ENCODE data around the gene SNX14. TPM values are rescaled to one million over a fixed set of nuclear protein-coding genes. Genes with fewer than 3 reads are reported as not detected.

Gene SNX14
- total and polyA plus RNA-seq, 2 donors (not counting 3 experiments of a cell fraction or from before 2014, with no cell fraction given), result 41.3 to 74.3 TPM

DNA sequence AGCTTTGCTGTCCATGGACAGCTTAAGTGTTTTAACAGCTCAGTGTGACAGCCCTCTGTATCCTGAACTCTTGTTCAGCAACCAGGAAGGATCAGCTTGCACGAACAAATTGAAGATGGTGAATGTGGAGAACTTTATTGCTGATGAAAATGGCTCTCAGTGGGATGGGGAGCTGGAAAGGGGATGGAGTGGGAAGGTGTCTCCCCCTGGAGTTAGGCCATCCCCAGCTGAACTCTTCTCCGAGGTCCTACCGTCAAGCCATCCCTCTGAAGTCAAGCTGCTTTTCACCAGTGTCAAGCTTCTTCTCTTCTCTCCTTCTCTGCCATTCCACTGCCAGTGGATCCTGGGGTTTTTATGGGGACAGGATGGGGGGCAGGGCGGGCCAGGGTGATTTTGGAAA is 117.1 kb downstream of the SNX14 start:
- no peaks in the 10 kb centered on the region for H3K9me1 ChIP-seq (replicated peaks; ENCODE audit: control insufficient read depth, extremely low read depth, insufficient read depth, low read length)
- no peak overlapping the region for H3K27ac ChIP-seq (ENCODE audit: insufficient read depth, low read depth, low read length)
- H3K9ac ChIP-seq (replicated peaks; ENCODE audit: extremely low read depth, insufficient read depth, low read length), result no peak overlapping the region
- dilution Hi-C loops (cut with MboI; ENCODE audit: extremely low pct_ligation_motif_present, low sequenced_read_pairs), result no loop called here
- ChIA-PET POLR2A (no interaction called here), CTCF (interaction anchor here (1.2 to 13.9 kb wide), 4 partner anchors 11 to 122 kb away, joined by 3 to 541 read pairs (median 7); partner anchors contain the start of gene NT5E)
- no peak overlapping the region for H3K4me2 ChIP-seq (ENCODE audit: insufficient read depth, low read length)
- FAIRE-seq (no peak), DNase-seq (ENCODE audit: low read depth, low spot score) (no peak)
- H3K9me3 ChIP-seq (replicated peaks; ENCODE audit: control insufficient read depth, insufficient read depth, low read length), result no peaks in the 10 kb centered on the region
- no peaks in the 10 kb centered on the region for H3K4me1 ChIP-seq (ENCODE audit: control insufficient read depth, extremely low read depth, insufficient read depth, low read length)
- H3K36me3 ChIP-seq (ENCODE audit: control insufficient read depth in 2 of 2, extremely low read depth in 1 of 2, insufficient read depth in 2 of 2, low read length in 2 of 2), result peaks cover 8% of the 10 kb centered on the region in 2 experiments
- TF ChIP-seq EZH2 (IDR thresholded peaks at IDR 0.05; ENCODE audit: borderline replicate concordance, low read depth, low read length, severe bottlenecking), result no peak
- no peak for TF ChIP-seq GATA2 (IDR thresholded peaks at IDR 0.05; ENCODE audit: insufficient read depth, insufficient read length, low read depth, low read length)
- no peak for TF ChIP-seq POLR2A (IDR thresholded peaks at IDR 0.05; ENCODE audit: low read depth, low read length)
- intact Hi-C loops (cut with micrococcal nuclease), result no loop called here
- H3K79me2 ChIP-seq (ENCODE audit: control insufficient read depth, insufficient read depth, low read length), result no peaks in the 10 kb centered on the region
- H4K20me1 ChIP-seq (replicated peaks; ENCODE audit: control insufficient read depth, extremely low read depth, insufficient read depth, low read length), result no peaks in the 10 kb centered on the region
- BruUV-seq (replicated peaks), result no TSS peak
- no peak overlapping the region for H2AFZ ChIP-seq (ENCODE audit: low read depth, low read length)
- H3K27me3 ChIP-seq (ENCODE audit: control insufficient read depth in 2 of 2, insufficient read depth in 2 of 2, low read length in 2 of 2), result no peaks in the 10 kb centered on the region
- H3K4me3 ChIP-seq (replicated peaks in 1 of 3; ENCODE audit: insufficient read depth in 1 of 3, low read depth in 1 of 3, low read length in 3 of 3), result no peak overlapping the region

DNA sequence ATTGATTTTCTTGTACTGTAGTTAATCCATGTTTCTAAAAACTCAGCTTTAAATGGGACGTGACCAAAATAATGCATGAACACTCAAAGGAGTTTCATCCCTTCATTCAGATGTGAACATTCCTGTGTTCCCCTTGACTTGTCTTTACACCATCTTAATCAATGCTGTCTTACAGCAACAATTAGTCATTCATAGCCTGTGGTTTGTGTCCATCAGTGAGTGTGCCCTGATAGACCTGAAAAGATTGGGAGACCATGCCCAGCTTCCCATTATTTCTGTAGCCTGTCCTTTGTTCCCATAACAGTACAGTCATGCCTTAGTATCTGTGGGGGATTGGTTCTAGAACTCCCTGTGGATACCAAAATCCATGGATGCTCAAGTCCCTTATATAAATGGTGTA is 119.9 kb downstream of the SNX14 start:
- no peak overlapping the region for H3K27ac ChIP-seq (ENCODE audit: insufficient read depth, low read depth, low read length)
- H3K9ac ChIP-seq (replicated peaks; ENCODE audit: extremely low read depth, insufficient read depth, low read length), result no peak overlapping the region
- H3K9me1 ChIP-seq (replicated peaks; ENCODE audit: control insufficient read depth, extremely low read depth, insufficient read depth, low read length), result no peaks in the 10 kb centered on the region
- no TSS peak for BruUV-seq (replicated peaks)
- H3K4me2 ChIP-seq (ENCODE audit: insufficient read depth, low read length), result no peak overlapping the region
- H3K79me2 ChIP-seq (ENCODE audit: control insufficient read depth, insufficient read depth, low read length), result no peaks in the 10 kb centered on the region
- no peaks in the 10 kb centered on the region for H4K20me1 ChIP-seq (replicated peaks; ENCODE audit: control insufficient read depth, extremely low read depth, insufficient read depth, low read length)
- no peak for DNase-seq (ENCODE audit: low read depth, low spot score)
- H3K4me1 ChIP-seq (ENCODE audit: control insufficient read depth, extremely low read depth, insufficient read depth, low read length), result no peaks in the 10 kb centered on the region
- no peak overlapping the region for H2AFZ ChIP-seq (ENCODE audit: low read depth, low read length)
- intact Hi-C loops (cut with micrococcal nuclease), result no loop called here
- TF ChIP-seq POLR2AphosphoS5 (IDR thresholded peaks at IDR 0.05; ENCODE audit: insufficient read depth, low read depth, low read length) (no peak), FOS (IDR thresholded peaks at IDR 0.05; ENCODE audit: borderline replicate concordance, insufficient read depth, low read length) (no peak), JUN (IDR thresholded peaks at IDR 0.05; ENCODE audit: borderline replicate concordance, insufficient read depth, insufficient read length, low read depth) (no peak), GATA2 (IDR thresholded peaks at IDR 0.05; ENCODE audit: insufficient read depth, insufficient read length, low read depth, low read length) (no peak), POLR2A (IDR thresholded peaks at IDR 0.05; ENCODE audit: low read depth, low read length) (no peak), MYC (IDR thresholded peaks at IDR 0.05; ENCODE audit: low read depth, low read length) (no peak), EZH2 (IDR thresholded peaks at IDR 0.05; ENCODE audit: borderline replicate concordance, low read depth, low read length, severe bottlenecking) (no peak)
- TF ChIP-seq, protein P1, sequence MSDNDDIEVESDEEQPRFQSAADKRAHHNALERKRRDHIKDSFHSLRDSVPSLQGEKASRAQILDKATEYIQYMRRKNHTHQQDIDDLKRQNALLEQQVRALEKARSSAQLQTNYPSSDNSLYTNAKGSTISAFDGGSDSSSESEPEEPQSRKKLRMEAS (IDR thresholded peaks at IDR 0.05; ENCODE audit: insufficient read depth, insufficient read length), result no peak
- TF ChIP-seq, protein P2, sequence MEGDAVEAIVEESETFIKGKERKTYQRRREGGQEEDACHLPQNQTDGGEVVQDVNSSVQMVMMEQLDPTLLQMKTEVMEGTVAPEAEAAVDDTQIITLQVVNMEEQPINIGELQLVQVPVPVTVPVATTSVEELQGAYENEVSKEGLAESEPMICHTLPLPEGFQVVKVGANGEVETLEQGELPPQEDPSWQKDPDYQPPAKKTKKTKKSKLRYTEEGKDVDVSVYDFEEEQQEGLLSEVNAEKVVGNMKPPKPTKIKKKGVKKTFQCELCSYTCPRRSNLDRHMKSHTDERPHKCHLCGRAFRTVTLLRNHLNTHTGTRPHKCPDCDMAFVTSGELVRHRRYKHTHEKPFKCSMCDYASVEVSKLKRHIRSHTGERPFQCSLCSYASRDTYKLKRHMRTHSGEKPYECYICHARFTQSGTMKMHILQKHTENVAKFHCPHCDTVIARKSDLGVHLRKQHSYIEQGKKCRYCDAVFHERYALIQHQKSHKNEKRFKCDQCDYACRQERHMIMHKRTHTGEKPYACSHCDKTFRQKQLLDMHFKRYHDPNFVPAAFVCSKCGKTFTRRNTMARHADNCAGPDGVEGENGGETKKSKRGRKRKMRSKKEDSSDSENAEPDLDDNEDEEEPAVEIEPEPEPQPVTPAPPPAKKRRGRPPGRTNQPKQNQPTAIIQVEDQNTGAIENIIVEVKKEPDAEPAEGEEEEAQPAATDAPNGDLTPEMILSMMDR (IDR thresholded peaks at IDR 0.05; ENCODE audit: extremely low read depth in 1 of 2, insufficient read depth in 1 of 2, low read depth in 1 of 2, low read length in 2 of 2), result no peak
- FAIRE-seq, result no peak
- H3K27me3 ChIP-seq (ENCODE audit: control insufficient read depth in 2 of 2, insufficient read depth in 2 of 2, low read length in 2 of 2), result no peaks in the 10 kb centered on the region
- H3K4me3 ChIP-seq (replicated peaks in 1 of 3; ENCODE audit: insufficient read depth in 1 of 3, low read depth in 1 of 3, low read length in 3 of 3), result no peak overlapping the region
- H3K36me3 ChIP-seq (ENCODE audit: control insufficient read depth in 2 of 2, extremely low read depth in 1 of 2, insufficient read depth in 2 of 2, low read length in 2 of 2), result peaks cover 6 to 8% of the 10 kb centered on the region in 2 experiments
- CTCF ChIA-PET, result interaction anchor here (0.8 to 13.9 kb wide), 5 partner anchors 10 to 113 kb away, joined by 3 to 541 read pairs (median 3); partner anchors contain the start of gene NT5E
- H3K9me3 ChIP-seq (replicated peaks; ENCODE audit: control insufficient read depth, insufficient read depth, low read length), result no peaks in the 10 kb centered on the region
- POLR2A ChIA-PET, result no interaction called here
- dilution Hi-C loops (cut with MboI; ENCODE audit: extremely low pct_ligation_motif_present, low sequenced_read_pairs), result loop anchor here (25.0 kb wide), 1 partner anchor 111 kb away; no protein-coding TSS in a partner anchor

Data from endothelial cell of umbilical vein (primary cell).